ENCODE measurements around the gene MTHFS. TPM values are rescaled to one million over a fixed set of nuclear protein-coding genes. Genes with fewer than 3 reads are reported as not detected.
A peak's percentile ranks its signal among the peaks of the same experiment; 100 is the strongest.
"Not testable (repeated sequence)": the region's sequence is repeated elsewhere in the genome, so short reads cannot be mapped to it uniquely, and the experiment has no call there.

Gene MTHFS
- 10 to 100 TPM in 3 of 8 experiments, 1 to 10 TPM in 5; 3.9 to 29.5 (median 6.9) TPM for total RNA-seq

GRCh38 chr15:79896634-79897379 lies at the start of gene MTHFS:
MTHFS (minus strand) TSS chr15:79897014; CDS start chr15:79896988, 26 bp downstream.
- in situ Hi-C loops (cut with MboI; ENCODE audit: low pct_unique_long_range_greater_than_20kb in 2 of 9, low sequenced_read_pairs in 9 of 9, unreplicated experiment in 9 of 9): loop anchor here in 1 of 9 experiments (25.0 kb wide), 1 partner anchor 90 kb away; no protein-coding TSS in a partner anchor
- Histone ChIP-seq H3K27ac (peak within 1 kb of the TSS; percentile 83 to 94), H3K4me1 (replicated peaks in 1 of 2) (peaks cover 0 to 9% of the 10 kb centered on the region in 2 donors), H3K4me3 (peak within 1 kb of the TSS; percentile 47 to 70 (median 53))
- peak; percentile 89 to 96 (median 91) for ATAC-seq (replicated peaks in 6 of 8)
- 0 to 2% methylated on average over 1 to 23 of the region's 90 CpGs; no CpG with 5 or more reads in 8 of the 10 experiments for WGBS, 10 experiments

DNA sequence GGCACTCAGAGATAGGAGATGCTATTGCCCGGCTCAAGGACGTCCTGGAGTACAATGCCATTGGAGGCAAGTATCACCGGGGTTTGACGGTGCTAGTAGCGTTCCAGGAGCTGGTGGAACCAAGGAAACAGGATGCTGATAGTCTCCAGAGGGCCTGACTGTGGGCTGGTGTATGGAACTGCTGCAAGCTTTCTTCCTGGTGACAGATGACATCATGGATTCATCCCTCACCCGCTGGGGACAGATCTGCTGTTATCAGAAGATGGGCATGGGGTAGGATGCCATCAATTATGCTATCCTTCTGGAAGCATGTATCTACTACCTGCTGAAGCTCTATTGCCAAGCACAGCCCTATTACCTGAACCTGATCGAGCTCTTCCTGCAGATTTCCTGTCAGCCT lies 47.8 kb upstream of the MTHFS start:
- 21 to 100% (median 87%) methylated on average over 1 to 6 of the region's 7 CpGs; no CpG with 5 or more reads in 4 of the 10 experiments for WGBS, 10 experiments
- Histone ChIP-seq H3K27ac (no peak overlapping the region), H3K4me1 (replicated peaks in 1 of 2) (no peaks in the 10 kb centered on the region), H3K4me3 (no peak overlapping the region)
- in situ Hi-C loops (cut with MboI; ENCODE audit: low pct_unique_long_range_greater_than_20kb in 2 of 9, low sequenced_read_pairs in 9 of 9, unreplicated experiment in 9 of 9): no loop called here
- ATAC-seq (replicated peaks in 6 of 8): peak in 1 of 8 experiments; percentile 49

DNA sequence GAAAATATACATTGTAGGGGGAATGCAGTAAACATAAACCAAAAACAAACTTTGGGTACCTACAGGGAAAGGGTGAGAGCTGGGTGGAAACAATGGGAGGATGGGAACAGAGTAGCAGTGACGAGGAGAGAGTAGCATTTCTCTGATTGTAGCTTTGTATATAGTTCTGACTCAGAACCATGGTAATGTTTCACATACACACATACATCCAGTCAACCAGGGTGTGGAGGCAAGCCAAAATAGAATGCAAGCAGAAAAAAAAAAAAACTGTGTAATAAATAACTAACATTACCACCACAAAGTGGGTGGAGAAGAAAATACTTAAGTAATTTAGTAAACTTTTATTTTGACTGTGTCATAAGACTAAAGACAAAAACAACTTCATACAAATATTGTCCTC lies 47.0 kb upstream of the MTHFS start:
- no peak overlapping the region for H3K4me3 ChIP-seq
- no peaks in the 10 kb centered on the region for H3K4me1 ChIP-seq (replicated peaks in 1 of 2)
- peak in 3 of 8 experiments; percentile 62 to 99 (median 97) for ATAC-seq (replicated peaks in 6 of 8)
- no peak overlapping the region for H3K27ac ChIP-seq
- 0 to 90% (median 71%) methylated on average over 1 of the region's 1 CpG; no CpG with 5 or more reads in 1 of the 10 experiments for whole genome bisulfite sequencing, 10 experiments
- in situ Hi-C loops (cut with MboI; ENCODE audit: low pct_unique_long_range_greater_than_20kb in 2 of 9, low sequenced_read_pairs in 9 of 9, unreplicated experiment in 9 of 9): no loop called here

GRCh38 chr15:79942741-79943481 lies 46.1 kb upstream of the MTHFS start:
- H3K4me1 ChIP-seq (replicated peaks in 1 of 2): no peaks in the 10 kb centered on the region
- no peak overlapping the region for H3K4me3 ChIP-seq
- in situ Hi-C loops (cut with MboI; ENCODE audit: low pct_unique_long_range_greater_than_20kb in 2 of 9, low sequenced_read_pairs in 9 of 9, unreplicated experiment in 9 of 9): no loop called here
- no peak for ATAC-seq (replicated peaks in 6 of 8)
- H3K27ac ChIP-seq: no peak overlapping the region
- 0 to 94% (median 73%) methylated on average over 2 to 7 of the region's 7 CpGs; no CpG with 5 or more reads in 1 of the 10 experiments for WGBS, 10 experiments

DNA sequence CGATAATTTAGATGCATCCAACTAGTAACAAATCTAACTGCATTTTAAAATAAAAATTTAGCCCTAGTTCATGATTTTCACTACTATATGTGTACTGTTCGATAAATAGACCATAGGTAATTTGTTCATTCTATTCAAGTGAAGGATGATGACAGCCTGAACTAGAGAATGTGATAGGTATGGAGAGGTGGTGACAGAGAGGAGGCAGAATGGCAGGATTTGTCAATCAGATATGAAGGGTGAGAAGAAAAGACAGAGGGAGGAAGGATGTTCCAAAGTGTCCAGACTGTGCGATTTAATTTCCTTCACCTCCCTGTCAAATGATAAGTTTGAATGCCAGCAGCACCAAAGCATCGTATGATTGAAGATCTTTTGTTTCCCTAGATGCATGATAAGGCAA lies 42.6 kb upstream of the MTHFS start:
- ATAC-seq (replicated peaks in 6 of 8): no peak
- H3K27ac ChIP-seq: no peak overlapping the region
- 61 to 100% (median 92%) methylated on average over 1 to 4 of the region's 4 CpGs; no CpG with 5 or more reads in 1 of the 10 experiments for WGBS, 10 experiments
- in situ Hi-C loops (cut with MboI; ENCODE audit: low pct_unique_long_range_greater_than_20kb in 2 of 9, low sequenced_read_pairs in 9 of 9, unreplicated experiment in 9 of 9): no loop called here
- H3K4me3 ChIP-seq: no peak overlapping the region
- peaks cover 0 to 5% of the 10 kb centered on the region in 2 donors for H3K4me1 ChIP-seq (replicated peaks in 1 of 2)

DNA sequence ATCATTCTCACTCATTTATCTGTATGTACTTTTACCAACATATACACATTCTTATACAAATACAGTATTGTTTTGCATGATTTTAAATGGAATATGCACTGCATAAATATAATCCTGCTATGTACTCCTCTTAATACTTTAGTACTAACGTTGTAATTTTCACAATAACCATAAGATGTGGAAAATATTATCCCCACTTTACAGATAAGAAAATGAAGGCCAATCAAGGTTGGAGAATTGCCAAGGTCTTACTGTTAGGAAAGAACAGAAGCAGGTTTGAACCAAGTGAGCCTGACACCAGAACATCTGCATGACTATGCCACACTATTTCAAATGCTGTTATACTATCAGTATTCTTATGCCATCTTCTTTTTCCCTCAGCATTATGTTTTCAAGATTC lies 41.3 kb upstream of the MTHFS start:
- in situ Hi-C loops (cut with MboI; ENCODE audit: low pct_unique_long_range_greater_than_20kb in 2 of 9, low sequenced_read_pairs in 9 of 9, unreplicated experiment in 9 of 9): no loop called here

GRCh38 chr15:79935556-79936201 lies 38.9 kb upstream of the MTHFS start:
- in situ Hi-C loops (cut with MboI; ENCODE audit: low pct_unique_long_range_greater_than_20kb in 2 of 9, low sequenced_read_pairs in 9 of 9, unreplicated experiment in 9 of 9); H3K27ac ChIP-seq; H3K4me3 ChIP-seq; H3K4me1 ChIP-seq (replicated peaks in 1 of 2); ATAC-seq (replicated peaks in 6 of 8): not testable (repeated sequence)
- WGBS, 10 experiments: 40 to 67% (median 52%) methylated on average over 1 to 5 of the region's 7 CpGs; no CpG with 5 or more reads in 5 of the 10 experiments

More for the DNA sequence above, 41.3 kb upstream of the MTHFS start:
- no peak for ATAC-seq (replicated peaks in 6 of 8)
- 0 to 100% (median 26%) methylated on average over 1 of the region's 1 CpG for WGBS, 10 experiments
- Histone ChIP-seq H3K4me3 (no peak overlapping the region), H3K4me1 (replicated peaks in 1 of 2) (peaks cover 0 to 5% of the 10 kb centered on the region in 2 donors), H3K27ac (no peak overlapping the region)

- Histone ChIP-seq H3K27ac (no peak overlapping the region), H3K4me3 (no peak overlapping the region), H3K4me1 (replicated peaks in 1 of 2) (peaks cover 0 to 5% of the 10 kb centered on the region in 2 donors)
- ATAC-seq (replicated peaks in 6 of 8): no peak
- WGBS, 10 experiments: 0 to 100% (median 64%) methylated on average over 1 to 3 of the region's 3 CpGs
- in situ Hi-C loops (cut with MboI; ENCODE audit: low pct_unique_long_range_greater_than_20kb in 2 of 9, low sequenced_read_pairs in 9 of 9, unreplicated experiment in 9 of 9): no loop called here
These were observed 36.4 kb upstream of the MTHFS start for GRCh38 chr15:79933231-79933630.

GRCh38 chr15:79932447-79932846 lies 35.6 kb upstream of the MTHFS start:
- 0 to 100% (median 72%) methylated on average over 1 to 3 of the region's 5 CpGs; no CpG with 5 or more reads in 2 of the 10 experiments for WGBS, 10 experiments

GRCh38 chr15:79930516-79930915 lies 33.7 kb upstream of the MTHFS start:
- Histone ChIP-seq H3K4me1 (replicated peaks in 1 of 2) (no peaks in the 10 kb centered on the region), H3K27ac (no peak overlapping the region), H3K4me3 (no peak overlapping the region)
- in situ Hi-C loops (cut with MboI; ENCODE audit: low pct_unique_long_range_greater_than_20kb in 2 of 9, low sequenced_read_pairs in 9 of 9, unreplicated experiment in 9 of 9): no loop called here
- no peak for ATAC-seq (replicated peaks in 6 of 8)
- 37 to 100% (median 70%) methylated on average over 1 to 4 of the region's 5 CpGs; no CpG with 5 or more reads in 2 of the 10 experiments for WGBS, 10 experiments

More at GRCh38 chr15:79932447-79932846, 35.6 kb upstream of the MTHFS start:
- H3K27ac ChIP-seq: no peak overlapping the region
- in situ Hi-C loops (cut with MboI; ENCODE audit: low pct_unique_long_range_greater_than_20kb in 2 of 9, low sequenced_read_pairs in 9 of 9, unreplicated experiment in 9 of 9): no loop called here
- peaks cover 0 to 5% of the 10 kb centered on the region in 2 donors for H3K4me1 ChIP-seq (replicated peaks in 1 of 2)
- no peak overlapping the region for H3K4me3 ChIP-seq
- no peak for ATAC-seq (replicated peaks in 6 of 8)

- in situ Hi-C loops (cut with MboI; ENCODE audit: low pct_unique_long_range_greater_than_20kb in 2 of 9, low sequenced_read_pairs in 9 of 9, unreplicated experiment in 9 of 9): no loop called here
- H3K27ac ChIP-seq: no peak overlapping the region
These were observed 32.6 kb upstream of the MTHFS start for GRCh38 chr15:79929412-79929811.

GRCh38 chr15:79926116-79926515 lies 29.3 kb upstream of the MTHFS start:
- 100% methylated on average over 1 to 4 of the region's 36 CpGs; no CpG with 5 or more reads in 8 of the 10 experiments for WGBS, 10 experiments

More at GRCh38 chr15:79929412-79929811, 32.6 kb upstream of the MTHFS start:
- H3K4me1 ChIP-seq (replicated peaks in 1 of 2): no peaks in the 10 kb centered on the region
- ATAC-seq (replicated peaks in 6 of 8): no peak
- 53 to 100% (median 72%) methylated on average over 1 to 2 of the region's 2 CpGs; no CpG with 5 or more reads in 1 of the 10 experiments for WGBS, 10 experiments
- no peak overlapping the region for H3K4me3 ChIP-seq

More at GRCh38 chr15:79926116-79926515, 29.3 kb upstream of the MTHFS start:
- H3K27ac ChIP-seq; ATAC-seq (replicated peaks in 6 of 8); in situ Hi-C loops (cut with MboI; ENCODE audit: low pct_unique_long_range_greater_than_20kb in 2 of 9, low sequenced_read_pairs in 9 of 9, unreplicated experiment in 9 of 9); H3K4me3 ChIP-seq; H3K4me1 ChIP-seq (replicated peaks in 1 of 2): not testable (repeated sequence)
